PFSK-1 (cell line): ENCODE data around the gene STARD5.

Experiments
- POLR2AphosphoS5 ChIP-seq: IDR thresholded peaks from 2 replicates; pipeline ENCODE4 v1.6.1; 2012; ENCODE audit warnings: low read depth, mild to moderate bottlenecking, control low read depth, low read length, moderate library complexity
- TF ChIP-seq, protein P1 (sequence below), 2 experiments: IDR thresholded peaks; 2 replicates each; pipeline versions ENCODE4 v1.6.1 to v1.8.0; 2011 to 2012; ENCODE audit warnings: low read depth in 2 of 2, low read length in 2 of 2, control low read depth in 1 of 2, inconsistent platforms in 1 of 2, mild to moderate bottlenecking in 1 of 2, moderate library complexity in 1 of 2; ENCODE audit not compliant: insufficient read depth in 1 of 2

DNA sequence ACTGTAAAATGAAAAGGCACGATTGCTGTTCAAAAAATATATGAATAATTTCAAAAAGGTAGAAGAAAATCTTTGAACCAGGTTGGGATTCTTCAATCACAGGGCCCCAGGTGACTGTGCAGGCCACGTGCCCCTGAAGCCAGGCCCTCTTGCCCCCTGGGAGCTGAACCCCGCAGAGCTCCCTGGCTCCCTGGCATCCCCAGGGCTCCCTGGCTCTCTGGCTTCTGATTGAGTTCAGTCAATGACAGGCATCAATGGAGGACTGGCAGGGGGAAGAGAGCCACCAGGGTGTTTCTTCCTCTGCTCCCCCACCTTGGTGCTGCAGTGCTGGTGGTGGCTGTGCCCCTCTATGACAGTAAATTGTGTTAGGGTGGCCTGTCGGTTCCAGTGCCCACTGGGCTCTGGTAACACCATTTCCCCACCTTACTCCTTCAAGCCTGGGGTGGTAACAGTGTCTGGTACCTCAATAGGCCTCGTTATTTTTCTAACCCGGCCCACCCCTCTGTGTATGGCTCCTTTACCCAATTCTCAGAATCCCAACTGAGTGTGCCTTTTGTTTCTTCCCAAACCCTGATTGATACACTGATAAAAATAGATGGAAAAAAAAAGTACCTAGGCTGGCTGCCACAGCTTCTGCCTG is 62.6 kb downstream of the STARD5 start:
- TF ChIP-seq POLR2AphosphoS5, result no peak
- TF ChIP-seq, protein P1, sequence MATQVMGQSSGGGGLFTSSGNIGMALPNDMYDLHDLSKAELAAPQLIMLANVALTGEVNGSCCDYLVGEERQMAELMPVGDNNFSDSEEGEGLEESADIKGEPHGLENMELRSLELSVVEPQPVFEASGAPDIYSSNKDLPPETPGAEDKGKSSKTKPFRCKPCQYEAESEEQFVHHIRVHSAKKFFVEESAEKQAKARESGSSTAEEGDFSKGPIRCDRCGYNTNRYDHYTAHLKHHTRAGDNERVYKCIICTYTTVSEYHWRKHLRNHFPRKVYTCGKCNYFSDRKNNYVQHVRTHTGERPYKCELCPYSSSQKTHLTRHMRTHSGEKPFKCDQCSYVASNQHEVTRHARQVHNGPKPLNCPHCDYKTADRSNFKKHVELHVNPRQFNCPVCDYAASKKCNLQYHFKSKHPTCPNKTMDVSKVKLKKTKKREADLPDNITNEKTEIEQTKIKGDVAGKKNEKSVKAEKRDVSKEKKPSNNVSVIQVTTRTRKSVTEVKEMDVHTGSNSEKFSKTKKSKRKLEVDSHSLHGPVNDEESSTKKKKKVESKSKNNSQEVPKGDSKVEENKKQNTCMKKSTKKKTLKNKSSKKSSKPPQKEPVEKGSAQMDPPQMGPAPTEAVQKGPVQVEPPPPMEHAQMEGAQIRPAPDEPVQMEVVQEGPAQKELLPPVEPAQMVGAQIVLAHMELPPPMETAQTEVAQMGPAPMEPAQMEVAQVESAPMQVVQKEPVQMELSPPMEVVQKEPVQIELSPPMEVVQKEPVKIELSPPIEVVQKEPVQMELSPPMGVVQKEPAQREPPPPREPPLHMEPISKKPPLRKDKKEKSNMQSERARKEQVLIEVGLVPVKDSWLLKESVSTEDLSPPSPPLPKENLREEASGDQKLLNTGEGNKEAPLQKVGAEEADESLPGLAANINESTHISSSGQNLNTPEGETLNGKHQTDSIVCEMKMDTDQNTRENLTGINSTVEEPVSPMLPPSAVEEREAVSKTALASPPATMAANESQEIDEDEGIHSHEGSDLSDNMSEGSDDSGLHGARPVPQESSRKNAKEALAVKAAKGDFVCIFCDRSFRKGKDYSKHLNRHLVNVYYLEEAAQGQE (IDR thresholded peaks at IDR 0.05; ENCODE audit: insufficient read depth in 1 of 2, low read depth in 2 of 2, low read length in 2 of 2), result no peak
